H1 (cell line): ENCODE measurements around the gene R3HDML. TPM values are rescaled to one million over a fixed set of nuclear protein-coding genes. Genes with fewer than 3 reads are reported as not detected.

Experiments used
- KDM5A ChIP-seq: fragments of 200-600 bp; IDR thresholded peaks from 2 replicates; pipeline ENCODE4 v1.7.1; 2012; ENCODE audit warnings: mild to moderate bottlenecking, low read length, inconsistent platforms, mixed read lengths
- RFX5 ChIP-seq: IDR thresholded peaks from 2 replicates; pipeline ENCODE4 v1.6.1; 2011; ENCODE audit warnings: low read depth, low read length, improper control_type of control experiment, borderline replicate concordance
- SP2 ChIP-seq: IDR thresholded peaks from 2 replicates; pipeline ENCODE4 v1.6.1; 2012; ENCODE audit warnings: mild to moderate bottlenecking, low read length, inconsistent platforms
- ZNF274 ChIP-seq: IDR thresholded peaks from 2 replicates; pipeline ENCODE4 v1.7.0; 2012; ENCODE audit warnings: low read length, borderline replicate concordance; ENCODE audit errors: extremely low read depth
- polyA plus RNA-seq, 7 experiments: library from polyadenylated mRNA; depleted of rRNA in 3 of 7; stranded (reverse) in 5 of 7; unstranded in 2 of 7; fragments of >200 nt in 5 of 7; fragments of 200-250 nt in 2 of 7; gene quantifications; 1 replicate in 5 of 7; 2 replicates in 1 of 7; 4 replicates in 1 of 7; pipeline versions ENCODE4 v1.2.1 to v1.2.3, GENCODE V29; 2011 to 2013; ENCODE audit warnings: missing spikeins in 2 of 7, mixed read lengths in 2 of 7
- total RNA-seq: library from RNA; stranded (reverse); fragmentation: NEBNext Ultra II Directional; extraction: Animal tissue kit (Norgen Biotek cat#: 25700); gene quantifications from 2 replicates; pipeline ENCODE4 v1.2.1, GENCODE V29; 2021
- TF ChIP-seq, protein P1 (sequence below): IDR thresholded peaks from 2 replicates; pipeline ENCODE4 v1.6.1; 2011; ENCODE audit warnings: low read length, improper control_type of control experiment

Gene R3HDML
- total and polyA plus RNA-seq, 2 of the 8 experiments (the other 6 are each of a cell fraction or from before 2014, with no cell fraction given): not detected

DNA sequence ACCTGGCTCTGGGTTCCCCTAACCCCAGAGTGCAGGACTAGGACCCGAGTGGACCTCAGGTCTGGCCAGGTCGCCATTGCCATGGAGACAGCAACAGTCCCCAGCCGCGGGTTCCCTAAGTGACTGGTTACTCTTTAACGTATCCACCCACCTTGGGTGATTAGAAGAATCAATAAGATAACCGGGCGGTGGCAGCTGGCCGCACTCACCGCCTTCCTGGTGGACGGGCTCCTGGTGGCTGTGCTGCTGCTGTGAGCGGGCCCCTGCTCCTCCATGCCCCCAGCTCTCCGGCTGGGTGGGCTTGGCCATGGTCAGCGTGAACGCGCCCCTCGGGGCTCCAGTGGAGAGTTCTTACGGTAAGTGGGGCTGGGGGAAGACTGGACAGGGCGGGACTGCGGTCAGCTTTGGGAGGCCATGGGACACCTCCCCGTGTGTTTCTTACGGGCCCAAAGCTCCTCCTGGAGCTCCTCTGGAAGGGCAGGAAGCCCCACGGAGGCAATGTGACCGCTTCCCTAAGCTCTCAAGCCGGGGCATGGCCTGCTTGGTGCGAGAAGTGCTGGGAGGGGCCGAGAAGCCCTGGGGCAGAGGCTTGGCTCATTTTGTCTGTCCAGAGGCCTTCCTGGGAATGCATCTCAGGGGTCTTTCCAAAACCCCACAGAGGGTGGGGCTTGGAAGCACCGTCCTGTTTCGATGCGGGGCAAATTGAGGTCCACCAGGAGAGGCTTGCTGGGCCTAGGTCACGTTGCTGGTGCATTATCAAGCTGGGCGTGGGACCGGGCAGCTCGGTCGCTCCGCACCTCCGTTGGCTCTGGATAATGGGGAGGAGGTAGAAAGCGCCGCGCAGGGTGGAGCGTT lies 18.9 kb downstream of the R3HDML start, which contains the start of gene HNF4A (continued):
- TF ChIP-seq KDM5A: no peak
- no peak for TF ChIP-seq SP2
- TF ChIP-seq, protein P1, sequence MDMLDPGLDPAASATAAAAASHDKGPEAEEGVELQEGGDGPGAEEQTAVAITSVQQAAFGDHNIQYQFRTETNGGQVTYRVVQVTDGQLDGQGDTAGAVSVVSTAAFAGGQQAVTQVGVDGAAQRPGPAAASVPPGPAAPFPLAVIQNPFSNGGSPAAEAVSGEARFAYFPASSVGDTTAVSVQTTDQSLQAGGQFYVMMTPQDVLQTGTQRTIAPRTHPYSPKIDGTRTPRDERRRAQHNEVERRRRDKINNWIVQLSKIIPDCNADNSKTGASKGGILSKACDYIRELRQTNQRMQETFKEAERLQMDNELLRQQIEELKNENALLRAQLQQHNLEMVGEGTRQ: no peak
- TF ChIP-seq RFX5: no peak
- no peak for TF ChIP-seq ZNF274
- TF ChIP-seq, all 59 proteins: peak for 0
